NT2/D1 (cell line): ENCODE results near the gene ZNF394.
A peak's percentile ranks its signal among the peaks of the same experiment; 100 is the strongest.

Experiments used
- DNase-seq: peaks from one replicate; pipeline ENCODE4 v3.0.0-alpha.2; 2011; ENCODE audit warnings: low read depth, low spot score
- H3K27me3 ChIP-seq: 2 replicates; pipeline ENCODE4 v1.6.0; 2011; ENCODE audit warnings: mild to moderate bottlenecking; ENCODE audit not compliant: insufficient read length, insufficient read depth
- H3K36me3 ChIP-seq: 2 replicates; pipeline ENCODE4 v1.6.1; 2011; ENCODE audit warnings: mild to moderate bottlenecking, low read length, mixed read lengths; ENCODE audit not compliant: insufficient read depth, insufficient read length
- H3K4me1 ChIP-seq: 2 replicates; pipeline ENCODE4 v1.5.1; 2011; ENCODE audit not compliant: insufficient read depth, insufficient read length
- H3K4me3 ChIP-seq: 2 replicates; pipeline ENCODE4 v1.5.1; 2011; ENCODE audit warnings: low read depth; ENCODE audit not compliant: insufficient read length
- H3K9ac ChIP-seq: 2 replicates; pipeline ENCODE4 v1.6.0; 2011; ENCODE audit warnings: low read depth; ENCODE audit not compliant: insufficient read length
- H3K9me3 ChIP-seq: 2 replicates; pipeline ENCODE4 v1.5.1; 2011; ENCODE audit warnings: mild to moderate bottlenecking, low read length; ENCODE audit not compliant: insufficient read depth
- SUZ12 ChIP-seq: IDR thresholded peaks from 2 replicates; pipeline ENCODE4 v1.6.1; 2011; ENCODE audit not compliant: insufficient read length, insufficient read depth; ENCODE audit errors: extremely low read depth
- YY1 ChIP-seq: IDR thresholded peaks from 2 replicates; pipeline ENCODE4 v1.6.1; 2011; ENCODE audit not compliant: insufficient read length, insufficient read depth
- ZNF274 ChIP-seq: IDR thresholded peaks from 2 replicates; pipeline ENCODE4 v1.6.1; 2011; ENCODE audit warnings: mild to moderate bottlenecking, low read depth, low read length

ZNF394 gene

DNA sequence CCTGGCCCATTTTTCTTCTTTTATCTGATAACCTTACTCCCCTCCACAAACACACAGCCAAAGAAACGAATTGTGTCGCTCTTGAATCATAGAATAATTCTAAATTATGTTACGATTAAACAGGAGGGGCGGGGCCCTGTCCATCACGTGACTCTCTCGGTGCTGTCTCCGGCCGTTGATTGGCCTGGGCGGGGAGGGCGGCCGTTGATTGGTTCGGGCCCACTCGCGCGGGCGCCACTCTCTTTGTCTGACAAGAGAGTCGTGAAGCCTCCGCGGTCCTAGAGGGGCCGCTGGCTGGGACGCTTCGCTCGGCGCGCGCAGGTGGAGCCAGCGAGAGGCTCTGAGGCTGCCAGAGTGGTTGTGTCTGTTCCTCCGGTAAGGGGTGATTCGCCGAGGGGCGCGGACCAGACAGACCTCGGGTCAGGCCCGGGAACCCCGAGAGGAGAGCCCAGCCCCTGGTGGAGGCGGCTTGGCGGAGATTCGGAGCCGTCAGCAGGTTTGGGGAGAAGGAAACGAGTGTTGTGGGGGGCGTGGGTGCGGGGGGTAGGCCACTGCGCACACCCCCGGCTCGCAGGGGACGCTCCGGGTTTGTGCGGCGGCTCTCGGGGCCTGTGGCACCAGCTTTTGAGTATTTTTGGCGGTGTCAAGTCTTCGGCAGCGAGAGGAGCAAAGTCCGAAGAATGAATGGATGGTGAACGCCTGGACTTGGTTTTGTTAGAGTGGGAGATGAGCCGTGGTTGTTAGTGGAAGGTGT is 27.3 kb downstream of the ZNF394 start, which contains the start of gene ZNF789:
ZNF789 (plus strand) TSS at position 330 of the 754 bp plus-strand sequence. CDS start 3,567 bp downstream, outside the sequence.
- no peaks in the 10 kb centered on the region for H3K9me3 ChIP-seq
- peak; percentile 96 for DNase-seq
- peaks cover 2% of the 10 kb centered on the region for H3K4me1 ChIP-seq
- TF ChIP-seq YY1 (no peak), ZNF274 (no peak), SUZ12 (no peak)
- H3K27me3 ChIP-seq = no peaks in the 10 kb centered on the region
- peaks cover 16% of the 10 kb centered on the region for H3K36me3 ChIP-seq
- peak within 1 kb of the TSS; percentile 85 for H3K4me3 ChIP-seq
- H3K9ac ChIP-seq = peak within 1 kb of the TSS; percentile 87

- Histone ChIP-seq H3K36me3 (peaks cover 4% of the 10 kb centered on the region), H3K27me3 (no peaks in the 10 kb centered on the region), H3K4me1 (no peaks in the 10 kb centered on the region), H3K9ac (no peak overlapping the region), H3K9me3 (no peaks in the 10 kb centered on the region), H3K4me3 (no peak overlapping the region)
- no peak for TF ChIP-seq SUZ12
- no peak for TF ChIP-seq YY1
- no peak for TF ChIP-seq ZNF274
- peak; percentile 55 for DNase-seq
These were observed 30.6 kb downstream of the ZNF394 start for GRCh38 chr7:99469381-99470065.

GRCh38 chr7:99468336-99468918 is 31.7 kb downstream of the ZNF394 start:
- no peak overlapping the region for H3K4me3 ChIP-seq
- no peaks in the 10 kb centered on the region for H3K27me3 ChIP-seq
- no peaks in the 10 kb centered on the region for H3K9me3 ChIP-seq
- H3K9ac ChIP-seq = no peak overlapping the region
- TF ChIP-seq YY1 = no peak
- no peak for TF ChIP-seq SUZ12
- no peak for TF ChIP-seq ZNF274
- peaks cover 2% of the 10 kb centered on the region for H3K4me1 ChIP-seq
- DNase-seq = no peak
- H3K36me3 ChIP-seq = peaks cover 12% of the 10 kb centered on the region

DNA sequence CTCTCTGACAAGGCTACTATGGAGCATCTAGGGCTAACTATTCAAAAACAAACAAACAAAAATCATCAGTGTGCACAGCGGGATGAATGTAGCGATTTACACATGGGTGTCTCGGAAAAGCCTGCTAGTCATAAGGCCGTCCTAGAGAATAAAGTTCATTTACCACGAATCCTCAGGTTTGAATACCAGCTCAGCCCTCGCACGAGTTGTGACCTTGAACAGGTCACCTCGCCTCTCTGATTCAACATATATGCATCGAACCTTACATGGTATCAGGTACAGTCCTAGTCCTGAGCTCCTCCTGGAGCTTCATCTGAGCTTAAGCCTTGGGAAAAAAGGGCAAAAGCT is 34.7 kb downstream of the ZNF394 start:
- DNase-seq = no peak
- no peaks in the 10 kb centered on the region for H3K27me3 ChIP-seq
- H3K4me1 ChIP-seq = peaks cover 2% of the 10 kb centered on the region
- H3K9me3 ChIP-seq = no peaks in the 10 kb centered on the region
- TF ChIP-seq SUZ12 = no peak
- TF ChIP-seq ZNF274 = no peak
- no peak for TF ChIP-seq YY1
- peak overlapping the region; percentile 95 for H3K4me3 ChIP-seq
- peaks cover 35% of the 10 kb centered on the region for H3K36me3 ChIP-seq
- peak overlapping the region; percentile 99 for H3K9ac ChIP-seq

DNA sequence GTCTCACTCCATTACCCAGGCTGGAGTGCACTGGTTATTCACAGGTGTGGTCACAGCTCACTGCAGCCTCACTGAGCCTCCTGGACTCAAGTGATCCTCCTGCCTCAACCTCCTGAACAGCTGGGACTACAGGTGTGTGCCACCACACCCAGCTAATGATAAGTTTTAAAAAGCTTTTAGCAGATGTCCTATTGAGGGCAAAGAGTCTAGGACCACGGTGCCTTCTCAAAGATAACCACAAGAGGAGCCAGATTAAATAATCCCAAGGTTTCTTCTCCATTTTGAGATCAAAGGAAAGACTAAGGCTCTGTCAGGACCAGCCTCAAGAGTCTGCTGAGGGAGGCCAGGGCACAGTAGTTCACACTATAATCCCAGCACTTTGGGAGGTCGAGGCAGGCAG is 38.9 kb downstream of the ZNF394 start:
- TF ChIP-seq ZNF274 (no peak), YY1 (no peak), SUZ12 (no peak)
- peaks cover 2% of the 10 kb centered on the region for H3K4me1 ChIP-seq
- no peak for DNase-seq
- no peaks in the 10 kb centered on the region for H3K27me3 ChIP-seq
- H3K4me3 ChIP-seq = no peak overlapping the region
- H3K9ac ChIP-seq = no peak overlapping the region
- peaks cover 76% of the 10 kb centered on the region for H3K36me3 ChIP-seq
- H3K9me3 ChIP-seq = peaks cover 6% of the 10 kb centered on the region; the same call in 1 of the 2 replicates

DNA sequence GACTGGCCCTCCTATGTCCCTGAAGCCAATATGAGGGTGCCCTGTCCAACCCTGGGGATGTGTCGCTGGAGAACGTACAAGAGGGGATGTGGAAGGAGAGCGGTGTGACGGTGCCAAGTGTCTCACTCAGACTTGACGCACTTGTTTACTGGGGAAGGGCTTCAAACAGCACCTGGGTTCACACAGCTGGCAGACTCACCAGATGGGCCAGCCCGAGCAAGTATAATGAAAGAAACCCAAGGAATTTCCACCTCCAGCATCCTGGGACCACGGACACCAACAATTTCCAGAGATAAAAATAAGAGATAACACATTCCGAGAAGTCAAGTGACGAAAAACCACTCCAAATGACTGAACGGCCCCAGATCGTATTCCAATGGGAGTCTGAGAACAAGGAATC is 39.4 kb downstream of the ZNF394 start:
- H3K9ac ChIP-seq = no peak overlapping the region

GRCh38 chr7:99459087-99459486 is 41.0 kb downstream of the ZNF394 start:
- no peak for DNase-seq
- Histone ChIP-seq H3K9me3 (peaks cover 6% of the 10 kb centered on the region; the same call in 1 of the 2 replicates), H3K27me3 (no peaks in the 10 kb centered on the region), H3K4me3 (no peak overlapping the region), H3K9ac (no peak overlapping the region), H3K4me1 (peaks cover 4% of the 10 kb centered on the region), H3K36me3 (peaks cover 91% of the 10 kb centered on the region)
- TF ChIP-seq ZNF274 (no peak), SUZ12 (no peak), YY1 (no peak)

More for the DNA sequence above, 39.4 kb downstream of the ZNF394 start:
- Histone ChIP-seq H3K9me3 (peaks cover 6% of the 10 kb centered on the region; the same call in 1 of the 2 replicates), H3K36me3 (peaks cover 82% of the 10 kb centered on the region), H3K4me3 (no peak overlapping the region), H3K27me3 (no peaks in the 10 kb centered on the region), H3K4me1 (peaks cover 3% of the 10 kb centered on the region)
- no peak for DNase-seq
- TF ChIP-seq SUZ12 = no peak
- no peak for TF ChIP-seq YY1
- no peak for TF ChIP-seq ZNF274
